IMR-90 (cell line): ENCODE data around the gene GRPR. TPM values are rescaled to one million over a fixed set of nuclear protein-coding genes. Genes with fewer than 3 reads are reported as not detected.

Experiments
- ATAC-seq: fragments of 200-7000 bp; cut with Tn5 transposase; 2 replicates; pipeline ENCODE4 v1.9.1; 2020; ENCODE audit warnings: low read depth, mild to moderate bottlenecking, moderate library complexity
- BruUV-seq: library from RNA; stranded (reverse); fragments of 400-500 nt; replicated peaks from 2 replicates; lab custom pipeline; 2021; lab: Mats Ljungman, UMichigan
- CTCF ChIA-PET: fragments of 300-600 bp; formaldehyde crosslinking; extraction: SDS; loops from one replicate; lab custom pipeline; 2021; ENCODE audit warnings: antibody characterized with exemption; lab: Yijun Ruan, JAX
- POLR2A ChIA-PET: fragments of 300-600 bp; sonication (Branson Sonifier 250); formaldehyde crosslinking; loops from one replicate; lab custom pipeline; 2022; ENCODE audit warnings: antibody characterized with exemption; ENCODE audit not compliant: unreplicated experiment; lab: Charles Lee
- DNase-seq: peaks from one replicate; pipeline ENCODE4 v3.0.0; 2013
- H2AFZ ChIP-seq: replicated peaks from 2 replicates; pipeline ENCODE3; 2013; ENCODE audit warnings: low read length, mild to moderate bottlenecking; ENCODE audit not compliant: poor library complexity
- H2AK5ac ChIP-seq: 2 replicates; pipeline ENCODE4 v1.6.1; 2013; ENCODE audit warnings: low read depth, low read length, inconsistent platforms
- H2AK9ac ChIP-seq: replicated peaks from 2 replicates; pipeline ENCODE3; 2013; ENCODE audit warnings: mild to moderate bottlenecking, low read depth, low read length, moderate library complexity; ENCODE audit not compliant: poor library complexity
- H2BK120ac ChIP-seq: 2 replicates; pipeline ENCODE4 v1.6.1; 2013; ENCODE audit warnings: low read depth, low read length, inconsistent platforms
- H2BK15ac ChIP-seq: 3 replicates; pipeline ENCODE4 v1.6.1; 2013; ENCODE audit warnings: low read depth, low read length, inconsistent platforms
- H2BK20ac ChIP-seq: 2 replicates; pipeline ENCODE4 v1.6.1; 2013; ENCODE audit warnings: low read depth, mild to moderate bottlenecking, inconsistent platforms, low read length, moderate library complexity
- H2BK5ac ChIP-seq: 2 replicates; pipeline ENCODE4 v1.6.1; 2013; ENCODE audit warnings: mild to moderate bottlenecking, low read depth, low read length, inconsistent platforms; ENCODE audit not compliant: poor library complexity, severe bottlenecking
- H3K14ac ChIP-seq: replicated peaks from 2 replicates; pipeline ENCODE4 v1.6.1; 2013; ENCODE audit warnings: low read depth, low read length, inconsistent platforms
- H3K18ac ChIP-seq: 2 replicates; pipeline ENCODE4 v1.6.1; 2013; ENCODE audit warnings: low read depth, low read length, control low read depth
- H3K23ac ChIP-seq: 2 replicates; pipeline ENCODE4 v1.6.1; 2013; ENCODE audit warnings: low read depth, low read length, inconsistent platforms
- H3K27ac ChIP-seq: 2 replicates; pipeline ENCODE4 v1.5.1; 2013; ENCODE audit warnings: mild to moderate bottlenecking, control low read depth, low read length; ENCODE audit not compliant: insufficient read depth
- H3K27me3 ChIP-seq: 2 replicates; pipeline ENCODE4 v1.6.1; 2013; ENCODE audit warnings: low read length; ENCODE audit not compliant: control insufficient read depth, insufficient read depth
- H3K36me3 ChIP-seq: 2 replicates; pipeline ENCODE4 v1.6.1; 2013; ENCODE audit warnings: low read length, mixed read lengths; ENCODE audit not compliant: control insufficient read depth, insufficient read depth
- H3K4ac ChIP-seq: 2 replicates; pipeline ENCODE4 v1.6.1; 2013; ENCODE audit warnings: low read depth, low read length, inconsistent platforms
- H3K4me1 ChIP-seq: 2 replicates; pipeline ENCODE4 v1.6.1; 2013; ENCODE audit warnings: low read length, mixed read lengths; ENCODE audit not compliant: control insufficient read depth, insufficient read depth
- H3K4me2 ChIP-seq: 2 replicates; pipeline ENCODE4 v1.6.1; 2013; ENCODE audit warnings: low read depth, mild to moderate bottlenecking, control low read depth, low read length, moderate library complexity
- H3K4me3 ChIP-seq: 2 replicates; pipeline ENCODE4 v1.5.1; 2013; ENCODE audit warnings: low read depth, mild to moderate bottlenecking, control low read depth, low read length, moderate library complexity; ENCODE audit not compliant: insufficient read depth
- H3K56ac ChIP-seq: 2 replicates; pipeline ENCODE4 v1.6.1; 2013; ENCODE audit warnings: low read length, inconsistent platforms; ENCODE audit not compliant: insufficient read depth; ENCODE audit errors: extremely low read depth
- H3K79me1 ChIP-seq, 2 experiments: 2 replicates each; pipeline ENCODE4 v1.6.1; 2013; ENCODE audit warnings: low read length in 2 of 2, inconsistent platforms in 1 of 2, low read depth in 1 of 2
- H3K9ac ChIP-seq: 2 replicates; pipeline ENCODE4 v1.6.1; 2013; ENCODE audit warnings: low read depth, low read length, control low read depth
- H3K9me1 ChIP-seq: 2 replicates; pipeline ENCODE4 v1.6.1; 2013; ENCODE audit warnings: low read length, inconsistent platforms; ENCODE audit not compliant: insufficient read depth
- H3K9me3 ChIP-seq: 2 replicates; pipeline ENCODE4 v1.6.1; 2013; ENCODE audit warnings: low read length; ENCODE audit not compliant: control insufficient read depth, insufficient read depth
- H4K20me1 ChIP-seq: 2 replicates; pipeline ENCODE4 v1.6.1; 2013; ENCODE audit warnings: low read length, inconsistent platforms; ENCODE audit not compliant: insufficient read depth
- H4K5ac ChIP-seq: 2 replicates; pipeline ENCODE4 v1.6.1; 2013; ENCODE audit warnings: mild to moderate bottlenecking, low read depth, low read length, control low read depth
- H4K8ac ChIP-seq, 2 experiments: 2 replicates each; pipeline ENCODE4 v1.6.1; 2013; ENCODE audit warnings: low read depth in 2 of 2, low read length in 2 of 2, control low read depth in 1 of 2, inconsistent platforms in 1 of 2
- H4K91ac ChIP-seq: 2 replicates; pipeline ENCODE4 v1.6.1; 2013; ENCODE audit warnings: low read depth, low read length, inconsistent platforms; ENCODE audit not compliant: insufficient read depth
- BHLHE40 ChIP-seq: fragments of 150-350 bp; IDR thresholded peaks from 2 replicates; pipeline ENCODE4 v1.6.1; 2016; ENCODE audit warnings: mild to moderate bottlenecking, low read depth, low read length
- CHD1 ChIP-seq: IDR thresholded peaks from 2 replicates; pipeline ENCODE4 v1.6.1; 2012; ENCODE audit warnings: low read depth, low read length, improper control_type of control experiment
- FOS ChIP-seq: fragments of 150-350 bp; IDR thresholded peaks from 2 replicates; pipeline ENCODE4 v1.6.1; 2016; ENCODE audit warnings: low read depth, low read length
- NFE2L2 ChIP-seq: fragments of 150-350 bp; IDR thresholded peaks from 2 replicates; pipeline ENCODE4 v1.6.1; 2016; ENCODE audit warnings: low read depth, mild to moderate bottlenecking, low read length
- POLR2A ChIP-seq: IDR thresholded peaks from 2 replicates; pipeline ENCODE4 v1.6.1; 2012; ENCODE audit warnings: mild to moderate bottlenecking, low read depth, low read length
- RAD21 ChIP-seq: IDR thresholded peaks from 2 replicates; pipeline ENCODE4 v1.6.1; 2012; ENCODE audit warnings: low read length, improper control_type of control experiment
- RFX5 ChIP-seq: IDR thresholded peaks from 2 replicates; pipeline ENCODE4 v1.8.0; 2012; ENCODE audit warnings: low read depth, mild to moderate bottlenecking, low read length, moderate library complexity
- WGBS, 2 experiments: methylation state at CpG; one replicate each; pipeline versions ENCODE4 v1.1.5 to v1.1.7; 2013; ENCODE audit warnings: missing lambda C conversion rate in 2 of 2; ENCODE audit not compliant: insufficient read length in 1 of 2; ENCODE audit errors: extremely low coverage in 2 of 2; 5-methylcytosine and 5-hydroxymethylcytosine counted together
- dilution Hi-C: fragments of 300-500 bp; cut with HindIII; formaldehyde crosslinking; loops from one replicate; pipeline ENCODE4 v1.14.3; 2018; ENCODE audit warnings: low sequenced_read_pairs; ENCODE audit not compliant: unreplicated experiment
- in situ Hi-C: fragments of 300-500 bp; cut with MboI; formaldehyde crosslinking; loops from 3 replicates; pipeline ENCODE4 v1.14.3; 2019; ENCODE audit warnings: low sequenced_read_pairs, inconsistent platforms, mixed read lengths
- intact Hi-C: fragments of 100-400 bp; cut with micrococcal nuclease; formaldehyde crosslinking; loops from 2 replicates; pipeline ENCODE4 v1.10.0; 2022
- polyA plus RNA-seq, 3 experiments: library from polyadenylated mRNA; depleted of rRNA; stranded (reverse); fragments of >200 nt; gene quantifications; 2 replicates each; pipeline ENCODE4 v1.2.3, GENCODE V29; 2012; ENCODE audit warnings: low replicate concordance in 1 of 3
- total RNA-seq: library from RNA; depleted of rRNA; stranded (reverse); fragments of >200 nt; gene quantifications from 2 replicates; pipeline ENCODE4 v1.2.3, GENCODE V29; 2012
- TF ChIP-seq, protein P1 (sequence below): fragments of 150-350 bp; IDR thresholded peaks from 2 replicates; pipeline ENCODE4 v1.6.1; 2016; ENCODE audit warnings: low read depth, mild to moderate bottlenecking, low read length, moderate library complexity, borderline replicate concordance

The GRPR gene
- total and polyA plus RNA-seq, 2 of the 4 experiments (the other 2 are of a cell fraction), result 9.2 to 13.6 TPM

- no peak for ATAC-seq
- intact Hi-C loops (no loop called here), dilution Hi-C loops (no loop called here)
Measured at GRCh38 chrX:16140448-16140847, 17.1 kb downstream of the GRPR start.

More at GRCh38 chrX:16140448-16140847, 17.1 kb downstream of the GRPR start:
- BruUV-seq, result no TSS peak
- H2BK120ac ChIP-seq, result no peak overlapping the region
- H2BK5ac ChIP-seq, result no peak overlapping the region
- no peaks in the 10 kb centered on the region for H3K9me3 ChIP-seq
- H4K91ac ChIP-seq, result no peak overlapping the region
- POLR2A ChIA-PET, result no interaction called here
- no peaks in the 10 kb centered on the region; the same call in none of the 2 replicates for H3K27me3 ChIP-seq
- H2BK20ac ChIP-seq, result no peak overlapping the region
- in situ Hi-C loops, result no loop called here
- no peak overlapping the region for H4K5ac ChIP-seq
- H3K4me3 ChIP-seq, result no peak overlapping the region
- H3K9ac ChIP-seq, result no peak overlapping the region
- no peaks in the 10 kb centered on the region for H3K4me1 ChIP-seq
- H4K8ac ChIP-seq, result no peak overlapping the region
- no peaks in the 10 kb centered on the region for H4K20me1 ChIP-seq
- H3K9me1 ChIP-seq, result no peaks in the 10 kb centered on the region
- no peak overlapping the region for H2BK15ac ChIP-seq
- no peak overlapping the region for H3K4me2 ChIP-seq
- no peak for TF ChIP-seq BHLHE40
- TF ChIP-seq RAD21, result no peak
- no peak for TF ChIP-seq RFX5
- no peak for TF ChIP-seq NFE2L2
- TF ChIP-seq, protein P1, sequence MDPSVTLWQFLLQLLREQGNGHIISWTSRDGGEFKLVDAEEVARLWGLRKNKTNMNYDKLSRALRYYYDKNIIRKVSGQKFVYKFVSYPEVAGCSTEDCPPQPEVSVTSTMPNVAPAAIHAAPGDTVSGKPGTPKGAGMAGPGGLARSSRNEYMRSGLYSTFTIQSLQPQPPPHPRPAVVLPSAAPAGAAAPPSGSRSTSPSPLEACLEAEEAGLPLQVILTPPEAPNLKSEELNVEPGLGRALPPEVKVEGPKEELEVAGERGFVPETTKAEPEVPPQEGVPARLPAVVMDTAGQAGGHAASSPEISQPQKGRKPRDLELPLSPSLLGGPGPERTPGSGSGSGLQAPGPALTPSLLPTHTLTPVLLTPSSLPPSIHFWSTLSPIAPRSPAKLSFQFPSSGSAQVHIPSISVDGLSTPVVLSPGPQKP, result no peak
- TF ChIP-seq POLR2A, result no peak
- no peak for TF ChIP-seq FOS
- TF ChIP-seq CHD1, result no peak
- DNase-seq, result no peak
- H2AK9ac ChIP-seq, result no peak overlapping the region
- peaks cover 0 to 4% of the 10 kb centered on the region in 2 experiments; a peak in 2 of 4 replicates for H3K79me1 ChIP-seq
- no peak overlapping the region for H3K56ac ChIP-seq
- H3K4ac ChIP-seq, result no peak overlapping the region
- CTCF ChIA-PET, result no interaction called here
- H3K27ac ChIP-seq, result no peak overlapping the region
- H3K18ac ChIP-seq, result no peak overlapping the region
- no peak overlapping the region for H3K14ac ChIP-seq
- 80% methylated on average over 2 of the region's 4 CpGs; no CpG with 5 or more reads in 1 of the 2 experiments for WGBS, 2 experiments
- no peak overlapping the region for H2AK5ac ChIP-seq
- H3K36me3 ChIP-seq, result no peaks in the 10 kb centered on the region
- no peak overlapping the region for H3K23ac ChIP-seq
- no peak overlapping the region for H2AFZ ChIP-seq
